ENCODE results near the gene EML6. TPM values are rescaled to one million over a fixed set of nuclear protein-coding genes. Genes with fewer than 3 reads are reported as not detected.

EML6 gene
- total and polyA plus RNA-seq, 2 experiments from 2014 or later, result 2.7 to 6.2 TPM

GRCh38 chr2:54984476-54984875, 261.0 kb downstream of the EML6 start:
- no peaks in the 10 kb centered on the region for H3K9me3 Mint-ChIP-seq
- H3K27me3 Mint-ChIP-seq (ENCODE audit: insufficient read depth, low read depth, poor library complexity), result no peaks in the 10 kb centered on the region
- H3K4me3 Mint-ChIP-seq, result no peak overlapping the region
- Histone ChIP-seq H3K79me2 (replicated peaks; ENCODE audit: insufficient read depth) (peaks cover 97% of the 10 kb centered on the region), H3K9me2 (ENCODE audit: insufficient read depth) (no peaks in the 10 kb centered on the region), H2AFZ (no peak overlapping the region), H3K4me1 (ENCODE audit: insufficient read depth) (peaks cover 15% of the 10 kb centered on the region), H3F3A (replicated peaks; ENCODE audit: low read depth) (no peaks in the 10 kb centered on the region), H3K36me3 (ENCODE audit: insufficient read depth) (peaks cover 16% of the 10 kb centered on the region; the same call in 1 of the 2 replicates), H4K20me1 (replicated peaks; ENCODE audit: insufficient read depth) (peaks cover 33% of the 10 kb centered on the region), H3K27ac (ENCODE audit: low read depth) (0 out of 2 replicates have a peak overlapping the region, but pooled peaks have one; percentile 21), H3K4me3 (no peak overlapping the region), H3K27me3 (ENCODE audit: insufficient read depth) (no peaks in the 10 kb centered on the region), H3K4me2 (no peak overlapping the region)
- DNase-seq (ENCODE audit: low spot score) (no peak), ATAC-seq (no peak)
- H3K4me1 Mint-ChIP-seq, result peaks cover 32% of the 10 kb centered on the region
- TF ChIP-seq NANOG (IDR thresholded peaks at IDR 0.05; ENCODE audit: borderline replicate concordance) (no peak), REST (IDR thresholded peaks at IDR 0.05; ENCODE audit: unreplicated experiment) (no peak), ZNF462 (CRISPR knock-in tag; IDR thresholded peaks at IDR 0.05) (no peak), STAT1 (IDR thresholded peaks at IDR 0.05; ENCODE audit: unreplicated experiment) (no peak)
- H3K27ac Mint-ChIP-seq, result no peak overlapping the region
- peaks cover 27% of the 10 kb centered on the region for H3K36me3 Mint-ChIP-seq (ENCODE audit: low read depth)

Data from GM23338 (cell line).